ENCODE data around the gene ATP5ME. TPM values are rescaled to one million over a fixed set of nuclear protein-coding genes. Genes with fewer than 3 reads are reported as not detected.

Gene ATP5ME
- total and polyA plus RNA-seq, 2 of the 13 experiments (the other 11 are each of a cell fraction or from before 2014, with no cell fraction given): 305 to 753 TPM

DNA sequence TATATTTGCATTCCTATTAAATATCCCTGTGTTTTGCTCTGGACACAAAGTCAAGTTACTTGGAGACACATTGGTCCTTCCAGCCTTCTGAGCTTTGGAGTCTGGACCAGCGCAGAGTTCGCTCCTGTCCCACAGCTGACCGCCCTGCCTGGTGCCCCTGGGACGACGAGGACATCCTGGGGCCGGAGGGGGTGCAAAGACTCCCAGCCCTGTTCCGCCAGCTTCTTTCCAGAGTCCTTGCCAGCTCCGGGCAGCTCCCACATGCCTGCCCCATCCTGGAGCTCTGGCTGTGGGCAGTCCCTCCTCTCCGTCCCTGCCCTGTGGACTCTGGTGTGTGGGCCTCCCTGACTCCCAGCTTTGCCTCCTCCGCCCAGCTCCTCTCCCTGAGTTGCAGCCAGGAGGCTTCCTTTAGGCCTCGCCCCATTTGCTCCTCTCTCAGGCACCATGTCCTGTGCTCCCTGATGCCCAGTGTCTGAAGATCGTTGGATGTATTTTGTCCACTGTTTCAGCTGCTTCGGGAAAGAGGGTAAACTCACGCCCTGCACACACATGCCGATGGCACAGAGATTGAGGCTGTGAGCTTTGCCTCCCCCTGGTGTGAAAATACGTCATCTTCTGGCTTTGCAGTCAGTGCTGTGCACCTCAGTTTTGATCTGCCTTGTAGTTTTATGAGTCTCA is 26.6 kb upstream of the ATP5ME start (continued):
- TF ChIP-seq HDAC2 (CRISPR knock-in tag; IDR thresholded peaks at IDR 0.05) (peak; percentile 19; the same call in 1 of the 2 replicates), SMC3 (IDR thresholded peaks at IDR 0.05; ENCODE audit: low read length) (peak; percentile 20; the same call in 1 of the 2 replicates), ZKSCAN8 (CRISPR knock-in tag; IDR thresholded peaks at IDR 0.05; ENCODE audit: borderline replicate concordance) (peak; percentile 47; the same call in 1 of the 2 replicates), SAP130 (CRISPR knock-in tag; IDR thresholded peaks at IDR 0.05; ENCODE audit: low read depth) (0 out of 2 replicates have a peak, but pooled peaks have one; percentile 46), ZNF232 (CRISPR knock-in tag; IDR thresholded peaks at IDR 0.05; ENCODE audit: borderline replicate concordance) (0 out of 2 replicates have a peak, but pooled peaks have one; percentile 27), KAT8 (CRISPR knock-in tag; IDR thresholded peaks at IDR 0.05) (peak; percentile 17; the same call in 1 of the 2 replicates), MED8 (CRISPR knock-in tag; IDR thresholded peaks at IDR 0.05; ENCODE audit: insufficient replicate concordance) (no peak), TBX3 (IDR thresholded peaks at IDR 0.05; ENCODE audit: borderline replicate concordance) (no peak), SOX5 (CRISPR knock-in tag; IDR thresholded peaks at IDR 0.05; ENCODE audit: borderline replicate concordance) (0 out of 2 replicates have a peak, but pooled peaks have one; percentile 11), NFKBIZ (CRISPR knock-in tag; IDR thresholded peaks at IDR 0.05) (0 out of 2 replicates have a peak, but pooled peaks have one; percentile 28), SPEN (CRISPR knock-in tag; IDR thresholded peaks at IDR 0.05; ENCODE audit: low read depth) (peak; percentile 40; the same call in 1 of the 2 replicates), STAG1 (CRISPR knock-in tag; IDR thresholded peaks at IDR 0.05) (peak; percentile 83), SALL1 (CRISPR knock-in tag; IDR thresholded peaks at IDR 0.05) (peak; percentile 58; the same call in 1 of the 2 replicates), CREB1 (IDR thresholded peaks at IDR 0.05) (peak; percentile 72), CREB1 (CRISPR knock-in tag; IDR thresholded peaks at IDR 0.05) (no peak), ZNF274 (CRISPR knock-in tag; IDR thresholded peaks at IDR 0.05) (0 out of 2 replicates have a peak, but pooled peaks have one; percentile 32), TEAD3 (CRISPR knock-in tag; optimal IDR thresholded peaks at IDR 0.05; ENCODE audit: borderline replicate concordance) (peak; percentile 55), YY1 (IDR thresholded peaks at IDR 0.05; ENCODE audit: insufficient read depth, insufficient replicate concordance, low read depth, low read length) (no peak), ZNF263 (CRISPR knock-in tag; IDR thresholded peaks at IDR 0.05) (0 out of 2 replicates have a peak, but pooled peaks have one; percentile 27), BRD4 (CRISPR knock-in tag; IDR thresholded peaks at IDR 0.05) (no peak), KDM1A (CRISPR knock-in tag; IDR thresholded peaks at IDR 0.05) (no peak), BORCS8-MEF2B (CRISPR knock-in tag; IDR thresholded peaks at IDR 0.05) (0 out of 2 replicates have a peak, but pooled peaks have one; percentile 55)
- TF ChIP-seq, protein P1, sequence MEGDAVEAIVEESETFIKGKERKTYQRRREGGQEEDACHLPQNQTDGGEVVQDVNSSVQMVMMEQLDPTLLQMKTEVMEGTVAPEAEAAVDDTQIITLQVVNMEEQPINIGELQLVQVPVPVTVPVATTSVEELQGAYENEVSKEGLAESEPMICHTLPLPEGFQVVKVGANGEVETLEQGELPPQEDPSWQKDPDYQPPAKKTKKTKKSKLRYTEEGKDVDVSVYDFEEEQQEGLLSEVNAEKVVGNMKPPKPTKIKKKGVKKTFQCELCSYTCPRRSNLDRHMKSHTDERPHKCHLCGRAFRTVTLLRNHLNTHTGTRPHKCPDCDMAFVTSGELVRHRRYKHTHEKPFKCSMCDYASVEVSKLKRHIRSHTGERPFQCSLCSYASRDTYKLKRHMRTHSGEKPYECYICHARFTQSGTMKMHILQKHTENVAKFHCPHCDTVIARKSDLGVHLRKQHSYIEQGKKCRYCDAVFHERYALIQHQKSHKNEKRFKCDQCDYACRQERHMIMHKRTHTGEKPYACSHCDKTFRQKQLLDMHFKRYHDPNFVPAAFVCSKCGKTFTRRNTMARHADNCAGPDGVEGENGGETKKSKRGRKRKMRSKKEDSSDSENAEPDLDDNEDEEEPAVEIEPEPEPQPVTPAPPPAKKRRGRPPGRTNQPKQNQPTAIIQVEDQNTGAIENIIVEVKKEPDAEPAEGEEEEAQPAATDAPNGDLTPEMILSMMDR (CRISPR knock-in tag; IDR thresholded peaks at IDR 0.05): peak; percentile 76
- TF ChIP-seq, protein P2, sequence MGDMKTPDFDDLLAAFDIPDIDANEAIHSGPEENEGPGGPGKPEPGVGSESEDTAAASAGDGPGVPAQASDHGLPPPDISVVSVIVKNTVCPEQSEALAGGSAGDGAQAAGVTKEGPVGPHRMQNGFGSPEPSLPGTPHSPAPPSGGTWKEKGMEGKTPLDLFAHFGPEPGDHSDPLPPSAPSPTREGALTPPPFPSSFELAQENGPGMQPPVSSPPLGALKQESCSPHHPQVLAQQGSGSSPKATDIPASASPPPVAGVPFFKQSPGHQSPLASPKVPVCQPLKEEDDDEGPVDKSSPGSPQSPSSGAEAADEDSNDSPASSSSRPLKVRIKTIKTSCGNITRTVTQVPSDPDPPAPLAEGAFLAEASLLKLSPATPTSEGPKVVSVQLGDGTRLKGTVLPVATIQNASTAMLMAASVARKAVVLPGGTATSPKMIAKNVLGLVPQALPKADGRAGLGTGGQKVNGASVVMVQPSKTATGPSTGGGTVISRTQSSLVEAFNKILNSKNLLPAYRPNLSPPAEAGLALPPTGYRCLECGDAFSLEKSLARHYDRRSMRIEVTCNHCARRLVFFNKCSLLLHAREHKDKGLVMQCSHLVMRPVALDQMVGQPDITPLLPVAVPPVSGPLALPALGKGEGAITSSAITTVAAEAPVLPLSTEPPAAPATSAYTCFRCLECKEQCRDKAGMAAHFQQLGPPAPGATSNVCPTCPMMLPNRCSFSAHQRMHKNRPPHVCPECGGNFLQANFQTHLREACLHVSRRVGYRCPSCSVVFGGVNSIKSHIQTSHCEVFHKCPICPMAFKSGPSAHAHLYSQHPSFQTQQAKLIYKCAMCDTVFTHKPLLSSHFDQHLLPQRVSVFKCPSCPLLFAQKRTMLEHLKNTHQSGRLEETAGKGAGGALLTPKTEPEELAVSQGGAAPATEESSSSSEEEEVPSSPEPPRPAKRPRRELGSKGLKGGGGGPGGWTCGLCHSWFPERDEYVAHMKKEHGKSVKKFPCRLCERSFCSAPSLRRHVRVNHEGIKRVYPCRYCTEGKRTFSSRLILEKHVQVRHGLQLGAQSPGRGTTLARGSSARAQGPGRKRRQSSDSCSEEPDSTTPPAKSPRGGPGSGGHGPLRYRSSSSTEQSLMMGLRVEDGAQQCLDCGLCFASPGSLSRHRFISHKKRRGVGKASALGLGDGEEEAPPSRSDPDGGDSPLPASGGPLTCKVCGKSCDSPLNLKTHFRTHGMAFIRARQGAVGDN (CRISPR knock-in tag; IDR thresholded peaks at IDR 0.05): peak; percentile 75
- TF ChIP-seq, protein P3, sequence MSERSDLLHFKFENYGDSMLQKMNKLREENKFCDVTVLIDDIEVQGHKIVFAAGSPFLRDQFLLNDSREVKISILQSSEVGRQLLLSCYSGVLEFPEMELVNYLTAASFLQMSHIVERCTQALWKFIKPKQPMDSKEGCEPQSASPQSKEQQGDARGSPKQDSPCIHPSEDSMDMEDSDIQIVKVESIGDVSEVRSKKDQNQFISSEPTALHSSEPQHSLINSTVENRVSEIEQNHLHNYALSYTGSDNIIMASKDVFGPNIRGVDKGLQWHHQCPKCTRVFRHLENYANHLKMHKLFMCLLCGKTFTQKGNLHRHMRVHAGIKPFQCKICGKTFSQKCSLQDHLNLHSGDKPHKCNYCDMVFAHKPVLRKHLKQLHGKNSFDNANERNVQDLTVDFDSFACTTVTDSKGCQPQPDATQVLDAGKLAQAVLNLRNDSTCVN (CRISPR knock-in tag; IDR thresholded peaks at IDR 0.05; ENCODE audit: borderline replicate concordance): peak; percentile 37; the same call in 1 of the 2 replicates

Data from HepG2 (cell line).